Spleen (tissue), 7 donors: Measurements from ENCODE around the gene PPP2R2B.

Experiments used
- POLR2A ChIP-seq, 3 donors: fragments of 450-650 bp; IDR thresholded peaks; one replicate each; pipeline ENCODE4 v1.5.1; 2017; ENCODE audit warnings: antibody characterized with exemption in 3 of 3, mild to moderate bottlenecking in 1 of 3
- TF ChIP-seq, protein P1 (sequence below), 11 experiments: fragments of 200-600 bp in 7 of 11; fragments of 450-650 bp in 4 of 11; sonication (generic) in 4 of 11; IDR thresholded peaks in 8 of 11; conservative IDR thresholded peaks in 3 of 11; 1 replicate in 7 of 11; 2 replicates in 4 of 11; pipeline versions ENCODE4 v1.4.0 to v1.8.0; 2016 to 2021; ENCODE audit warnings: antibody characterized with exemption in 11 of 11, inconsistent platforms in 4 of 11, mild to moderate bottlenecking in 1 of 11
- donor health status: DM: no; HTN: no; CAD: no; lungs with moderate emphysema.
- donor health status: DM: no; HTN: no; CAD: no.
- donor health status: DM: no; HTN: no; CAD: no.

- TF ChIP-seq, protein P1, sequence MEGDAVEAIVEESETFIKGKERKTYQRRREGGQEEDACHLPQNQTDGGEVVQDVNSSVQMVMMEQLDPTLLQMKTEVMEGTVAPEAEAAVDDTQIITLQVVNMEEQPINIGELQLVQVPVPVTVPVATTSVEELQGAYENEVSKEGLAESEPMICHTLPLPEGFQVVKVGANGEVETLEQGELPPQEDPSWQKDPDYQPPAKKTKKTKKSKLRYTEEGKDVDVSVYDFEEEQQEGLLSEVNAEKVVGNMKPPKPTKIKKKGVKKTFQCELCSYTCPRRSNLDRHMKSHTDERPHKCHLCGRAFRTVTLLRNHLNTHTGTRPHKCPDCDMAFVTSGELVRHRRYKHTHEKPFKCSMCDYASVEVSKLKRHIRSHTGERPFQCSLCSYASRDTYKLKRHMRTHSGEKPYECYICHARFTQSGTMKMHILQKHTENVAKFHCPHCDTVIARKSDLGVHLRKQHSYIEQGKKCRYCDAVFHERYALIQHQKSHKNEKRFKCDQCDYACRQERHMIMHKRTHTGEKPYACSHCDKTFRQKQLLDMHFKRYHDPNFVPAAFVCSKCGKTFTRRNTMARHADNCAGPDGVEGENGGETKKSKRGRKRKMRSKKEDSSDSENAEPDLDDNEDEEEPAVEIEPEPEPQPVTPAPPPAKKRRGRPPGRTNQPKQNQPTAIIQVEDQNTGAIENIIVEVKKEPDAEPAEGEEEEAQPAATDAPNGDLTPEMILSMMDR (IDR thresholded peaks at IDR 0.05 in 8 of 11, conservative IDR thresholded peaks at IDR 0.05 in 3 of 11): no peak
- TF ChIP-seq POLR2A (IDR thresholded peaks at IDR 0.05): no peak
These were observed 236.1 kb downstream of the PPP2R2B start for GRCh38 chr5:146642410-146642809.
